H1 (cell line): ENCODE results near the gene KLHL18. TPM values are rescaled to one million over a fixed set of nuclear protein-coding genes. Genes with fewer than 3 reads are reported as not detected.

Source experiments
- CTCF ChIA-PET: fragments of 300-600 bp; sonication (Branson Sonifier 250); formaldehyde crosslinking; loops from one replicate; lab custom pipeline; 2021; ENCODE audit not compliant: partially characterized antibody; lab: Charles Lee
- POLR2A ChIA-PET: fragments of 300-600 bp; sonication (Branson Sonifier 250); formaldehyde crosslinking; loops from one replicate; lab custom pipeline; 2021; ENCODE audit warnings: inconsistent platforms; ENCODE audit not compliant: partially characterized antibody; lab: Charles Lee
- DNase-seq, 2 experiments: peaks; one replicate each; pipeline versions ENCODE4 v3.0.0 to v3.0.0-alpha.2; 2010 to 2022; ENCODE audit warnings: low spot score in 2 of 2, low read depth in 1 of 2, mixed read lengths in 1 of 2
- FAIRE-seq: peaks from 2 replicates; lab custom pipeline; 2011; peaks lifted over from hg19 to GRCh38; lab: Jason Lieb, UNC
- H2AFZ ChIP-seq: 2 replicates; pipeline ENCODE4 v1.8.1; 2012; ENCODE audit warnings: low read length, inconsistent platforms
- H2AK5ac ChIP-seq: 2 replicates; pipeline ENCODE4 v1.6.1; 2013; ENCODE audit warnings: low read depth, low read length
- H2BK120ac ChIP-seq: replicated peaks from 2 replicates; pipeline ENCODE3; 2013; ENCODE audit warnings: low read depth, low read length, inconsistent platforms
- H2BK12ac ChIP-seq: 2 replicates; pipeline ENCODE4 v1.6.1; 2013; ENCODE audit warnings: low read depth, low read length
- H2BK15ac ChIP-seq: 2 replicates; pipeline ENCODE4 v1.6.1; 2013; ENCODE audit warnings: low read length
- H2BK20ac ChIP-seq: 2 replicates; pipeline ENCODE4 v1.6.1; 2013; ENCODE audit warnings: low read length
- H2BK5ac ChIP-seq: 2 replicates; pipeline ENCODE4 v1.6.1; 2013; ENCODE audit warnings: low read depth, low read length
- H3K14ac ChIP-seq: 2 replicates; pipeline ENCODE4 v1.6.1; 2013; ENCODE audit warnings: inconsistent platforms; ENCODE audit not compliant: insufficient read length
- H3K18ac ChIP-seq: 2 replicates; pipeline ENCODE4 v1.6.1; 2013; ENCODE audit warnings: low read length; ENCODE audit errors: extremely low read depth
- H3K23ac ChIP-seq: 2 replicates; pipeline ENCODE4 v1.6.1; 2013; ENCODE audit warnings: inconsistent platforms; ENCODE audit not compliant: insufficient read length
- H3K23me2 ChIP-seq: 2 replicates; pipeline ENCODE4 v1.6.1; 2013; ENCODE audit warnings: low read depth, low read length
- H3K27ac ChIP-seq: 2 replicates; pipeline ENCODE4 v1.6.1; 2011; ENCODE audit warnings: low read depth, low read length, inconsistent platforms
- H3K27me3 ChIP-seq, 4 experiments: replicated peaks in 1 of 4; 1 replicate in 1 of 4; 2 replicates in 3 of 4; pipeline versions ENCODE4 v1.6.1 to v1.8.1; 2011 to 2013; ENCODE audit warnings: low read length in 3 of 4, mild to moderate bottlenecking in 3 of 4, inconsistent platforms in 2 of 4, mixed read lengths in 2 of 4, moderate library complexity in 1 of 4; ENCODE audit not compliant: control insufficient read depth in 3 of 4, insufficient read depth in 3 of 4; ENCODE audit errors: extremely low read depth in 1 of 4
- H3K36me3 ChIP-seq, 4 experiments: 2 replicates each; pipeline versions ENCODE4 v1.6.1 to v1.8.1; 2011 to 2013; ENCODE audit warnings: mild to moderate bottlenecking in 4 of 4, low read length in 3 of 4, moderate library complexity in 2 of 4, control low read depth in 1 of 4, inconsistent platforms in 1 of 4; ENCODE audit not compliant: insufficient read depth in 4 of 4, control insufficient read depth in 2 of 4
- H3K4ac ChIP-seq: replicated peaks from 2 replicates; pipeline ENCODE3; 2013; ENCODE audit warnings: low read length, low read depth, mixed read lengths, inconsistent platforms; ENCODE audit not compliant: insufficient read length
- H3K4me1 ChIP-seq, 4 experiments: replicated peaks in 1 of 4; 1 replicate in 1 of 4; 2 replicates in 3 of 4; pipeline versions ENCODE4 v1.6.1 to v1.8.1; 2011 to 2013; ENCODE audit warnings: low read length in 3 of 4, inconsistent platforms in 2 of 4, mixed read lengths in 1 of 4; ENCODE audit not compliant: insufficient read depth in 4 of 4, control insufficient read depth in 3 of 4
- H3K4me2 ChIP-seq, 2 experiments: 2 replicates each; pipeline versions ENCODE4 v1.6.1 to v1.8.1; 2011 to 2013; ENCODE audit warnings: low read depth in 2 of 2, low read length in 2 of 2, control low read depth in 1 of 2, inconsistent platforms in 1 of 2, mild to moderate bottlenecking in 1 of 2; ENCODE audit not compliant: insufficient read depth in 1 of 2
- H3K4me3 ChIP-seq, 4 experiments: fragments of 200-600, 300-600 bp in 1 of 4; sonication (generic), shearing (Covaris generic), sonication (Bioruptor Twin) in 1 of 4; 2 replicates each; pipeline versions ENCODE4 v1.5.1 to v1.8.1; 2011 to 2016; ENCODE audit warnings: low read length in 4 of 4, low read depth in 3 of 4, control low read depth in 2 of 4, inconsistent platforms in 2 of 4, mild to moderate bottlenecking in 2 of 4, mixed read lengths in 1 of 4, moderate library complexity in 1 of 4; ENCODE audit not compliant: insufficient read depth in 2 of 4; ENCODE audit errors: extremely low read depth in 1 of 4
- H3K56ac ChIP-seq: replicated peaks from 2 replicates; pipeline ENCODE3; 2013; ENCODE audit warnings: low read depth, mild to moderate bottlenecking, mixed read lengths, low read length, inconsistent platforms; ENCODE audit not compliant: insufficient read length
- H3K79me1 ChIP-seq: 2 replicates; pipeline ENCODE4 v1.6.1; 2013; ENCODE audit warnings: low read depth, low read length, control low read depth
- H3K79me2 ChIP-seq, 2 experiments: 2 replicates each; pipeline versions ENCODE4 v1.6.1 to v1.8.1; 2012 to 2013; ENCODE audit warnings: low read length in 2 of 2, mild to moderate bottlenecking in 2 of 2, inconsistent platforms in 1 of 2; ENCODE audit not compliant: insufficient read depth in 2 of 2, control insufficient read depth in 1 of 2
- H3K9ac ChIP-seq, 4 experiments: replicated peaks in 1 of 4; 1 replicate in 1 of 4; 2 replicates in 3 of 4; pipeline versions ENCODE4 v1.6.1 to v1.8.1; 2011 to 2013; ENCODE audit warnings: low read depth in 3 of 4, low read length in 3 of 4, control low read depth in 2 of 4, mild to moderate bottlenecking in 2 of 4, moderate library complexity in 2 of 4, inconsistent platforms in 1 of 4; ENCODE audit errors: extremely low read depth in 1 of 4
- H3K9me3 ChIP-seq, 2 experiments: 2 replicates each; pipeline versions ENCODE4 v1.6.1 to v1.8.1; 2012 to 2013; ENCODE audit warnings: mild to moderate bottlenecking in 2 of 2, moderate library complexity in 2 of 2, control low read depth in 1 of 2, inconsistent platforms in 1 of 2, low read depth in 1 of 2, low read length in 1 of 2, mixed read lengths in 1 of 2; ENCODE audit not compliant: insufficient read depth in 2 of 2
- H4K20me1 ChIP-seq, 2 experiments: replicated peaks in 1 of 2; 2 replicates each; pipeline versions ENCODE3 to v1.8.1; 2011 to 2013; ENCODE audit warnings: inconsistent platforms in 2 of 2, low read length in 2 of 2, mild to moderate bottlenecking in 1 of 2; ENCODE audit not compliant: insufficient read depth in 2 of 2, control insufficient read depth in 1 of 2
- H4K5ac ChIP-seq: 2 replicates; pipeline ENCODE4 v1.6.1; 2013; ENCODE audit warnings: low read length, low read depth, mixed read lengths, inconsistent platforms; ENCODE audit not compliant: insufficient read length
- H4K8ac ChIP-seq: 2 replicates; pipeline ENCODE4 v1.8.0; 2013; ENCODE audit warnings: mild to moderate bottlenecking, moderate library complexity, low read length, inconsistent platforms; ENCODE audit not compliant: insufficient read depth; ENCODE audit errors: extremely low read depth
- H4K91ac ChIP-seq: replicated peaks from 2 replicates; pipeline ENCODE3; 2013; ENCODE audit warnings: low read length, mixed read lengths, inconsistent platforms; ENCODE audit not compliant: insufficient read length
- BACH1 ChIP-seq: IDR thresholded peaks from 2 replicates; pipeline ENCODE4 v1.6.1; 2012; ENCODE audit warnings: low read length, improper control_type of control experiment
- CBX5 ChIP-seq: fragments of 300-800, 300-1000 bp; sonication (generic); IDR thresholded peaks from 2 replicates; pipeline ENCODE4 v1.7.1; 2016; ENCODE audit warnings: antibody characterized with exemption, low read length, low read depth
- CEBPB ChIP-seq: IDR thresholded peaks from 2 replicates; pipeline ENCODE4 v1.6.1; 2012; ENCODE audit warnings: low read depth, low read length
- CHD2 ChIP-seq: IDR thresholded peaks from 2 replicates; pipeline ENCODE4 v1.6.1; 2012; ENCODE audit warnings: low read length, improper control_type of control experiment
- EGR1 ChIP-seq: IDR thresholded peaks from 2 replicates; pipeline ENCODE4 v1.6.1; 2011; ENCODE audit warnings: low read depth, low read length, borderline replicate concordance
- EZH2 ChIP-seq: fragments of 200-600 bp; sonication (generic); IDR thresholded peaks from 2 replicates; pipeline ENCODE4 v1.7.1; 2012; ENCODE audit warnings: low read depth, mild to moderate bottlenecking, moderate library complexity, low read length, inconsistent platforms; ENCODE audit not compliant: severe bottlenecking
- HDAC6 ChIP-seq: IDR thresholded peaks from one replicate; pipeline ENCODE4 v1.7.1; 2012; ENCODE audit warnings: low read depth, mild to moderate bottlenecking, inconsistent platforms, low read length, moderate library complexity
- MAX ChIP-seq: IDR thresholded peaks from 2 replicates; pipeline ENCODE4 v1.6.1; 2012; ENCODE audit warnings: inconsistent platforms
- NRF1 ChIP-seq: IDR thresholded peaks from 2 replicates; pipeline ENCODE4 v1.6.1; 2011; ENCODE audit warnings: mild to moderate bottlenecking, low read depth, low read length, improper control_type of control experiment
- SUZ12 ChIP-seq: fragments of 200-600 bp; sonication (generic); IDR thresholded peaks from 2 replicates; pipeline ENCODE4 v1.6.1; 2012; ENCODE audit warnings: mild to moderate bottlenecking, inconsistent platforms, low read length, moderate library complexity, mixed read lengths
- TBP ChIP-seq: IDR thresholded peaks from 2 replicates; pipeline ENCODE4 v1.6.1; 2011; ENCODE audit warnings: low read depth, low read length, improper control_type of control experiment
- TEAD4 ChIP-seq: IDR thresholded peaks from 2 replicates; pipeline ENCODE4 v1.6.1; 2012; ENCODE audit warnings: low read depth, low read length, inconsistent platforms, mixed read lengths
- WGBS, 2 experiments: shearing (Covaris generic) in 1 of 2; methylation state at CpG; one replicate each; pipeline versions ENCODE4 v1.1.6 to v1.1.7; 2013 to 2015; ENCODE audit warnings: low lambda C conversion rate in 2 of 2, mixed read lengths in 2 of 2, inconsistent platforms in 1 of 2, low coverage in 1 of 2, missing lambda C conversion rate in 1 of 2; ENCODE audit not compliant: insufficient replicate concordance in 2 of 2, insufficient coverage in 1 of 2, insufficient read length in 1 of 2; ENCODE audit errors: extremely low coverage in 1 of 2, missing lambda C conversion rate in 1 of 2; 5-methylcytosine and 5-hydroxymethylcytosine counted together
- polyA plus RNA-seq, 7 experiments: library from polyadenylated mRNA; depleted of rRNA in 3 of 7; stranded (reverse) in 5 of 7; unstranded in 2 of 7; fragments of >200 nt in 5 of 7; fragments of 200-250 nt in 2 of 7; gene quantifications; 1 replicate in 5 of 7; 2 replicates in 1 of 7; 4 replicates in 1 of 7; pipeline versions ENCODE4 v1.2.1 to v1.2.3, GENCODE V29; 2011 to 2013; ENCODE audit warnings: missing spikeins in 2 of 7, mixed read lengths in 2 of 7
- total RNA-seq: library from RNA; stranded (reverse); fragmentation: NEBNext Ultra II Directional; extraction: Animal tissue kit (Norgen Biotek cat#: 25700); gene quantifications from 2 replicates; pipeline ENCODE4 v1.2.1, GENCODE V29; 2021
- TF ChIP-seq, protein P1 (sequence below): IDR thresholded peaks from 2 replicates; pipeline ENCODE4 v1.6.1; 2012; ENCODE audit warnings: inconsistent platforms

The KLHL18 gene
- total and polyA plus RNA-seq, 2 of the 8 experiments (the other 6 are each of a cell fraction or from before 2014, with no cell fraction given) = 19.9 to 31.7 TPM

DNA sequence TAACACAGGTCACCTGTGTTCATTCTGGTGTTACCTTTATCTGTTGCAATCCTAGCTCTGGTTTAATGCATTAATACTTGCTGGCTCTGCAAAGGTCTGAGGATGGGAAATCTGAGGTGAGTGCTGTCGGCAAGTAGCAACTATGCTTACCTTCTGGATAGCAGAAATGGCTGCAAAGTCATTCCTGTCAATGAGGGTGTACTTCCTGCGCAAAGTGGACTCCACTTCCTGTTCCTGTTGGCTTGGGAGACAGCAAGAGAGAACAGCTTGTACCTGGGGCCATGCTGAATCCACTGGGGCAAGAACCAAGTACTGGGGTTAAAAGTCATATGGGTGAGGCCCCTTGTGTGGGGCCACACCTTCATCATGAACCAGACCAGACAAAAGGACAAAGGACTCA lies 37.5 kb upstream of the KLHL18 start:
- CTCF ChIA-PET = interaction anchor here (1.2 to 1.4 kb wide), 2 partner anchors 30 to 79 kb away, joined by 3 to 4 read pairs; no protein-coding TSS in a partner anchor
- Histone ChIP-seq H3K9me3 (no peaks in the 10 kb centered on the region), H3K14ac (no peak overlapping the region), H3K4me2 (no peak overlapping the region), H3K79me2 (no peaks in the 10 kb centered on the region), H3K36me3 (no peaks in the 10 kb centered on the region), H2AK5ac (no peak overlapping the region), H3K56ac (no peak overlapping the region), H4K91ac (no peak overlapping the region), H3K23me2 (no peaks in the 10 kb centered on the region; the same call in 1 of the 2 replicates), H3K79me1 (no peaks in the 10 kb centered on the region), H3K4ac (no peak overlapping the region), H4K8ac (no peak overlapping the region), H2AFZ (no peak overlapping the region), H2BK20ac (no peak overlapping the region), H2BK5ac (no peak overlapping the region), H3K4me1 (no peaks in the 10 kb centered on the region), H3K27me3 (no peaks in the 10 kb centered on the region), H3K4me3 (no peak overlapping the region), H2BK12ac (no peak overlapping the region), H3K18ac (no peak overlapping the region), H4K5ac (no peak overlapping the region), H3K9ac (no peak overlapping the region), H3K27ac (no peak overlapping the region), H3K23ac (no peak overlapping the region), H4K20me1 (no peaks in the 10 kb centered on the region), H2BK15ac (no peak overlapping the region), H2BK120ac (no peak overlapping the region)
- FAIRE-seq (no peak), DNase-seq (no peak)
- POLR2A ChIA-PET = interaction anchor here (1.4 kb wide), 1 partner anchor 52 kb away, joined by 4 read pairs; no protein-coding TSS in a partner anchor
- 96% methylated on average over 2 of the region's 2 CpGs; no CpG with 5 or more reads in 1 of the 2 experiments for WGBS, 2 experiments
- TF ChIP-seq CEBPB (no peak), SUZ12 (no peak), CHD2 (no peak), CBX5 (no peak), EZH2 (no peak), NRF1 (no peak), BACH1 (no peak), TBP (no peak), EGR1 (no peak), MAX (no peak), TEAD4 (no peak), HDAC6 (no peak)
- TF ChIP-seq, protein P1, sequence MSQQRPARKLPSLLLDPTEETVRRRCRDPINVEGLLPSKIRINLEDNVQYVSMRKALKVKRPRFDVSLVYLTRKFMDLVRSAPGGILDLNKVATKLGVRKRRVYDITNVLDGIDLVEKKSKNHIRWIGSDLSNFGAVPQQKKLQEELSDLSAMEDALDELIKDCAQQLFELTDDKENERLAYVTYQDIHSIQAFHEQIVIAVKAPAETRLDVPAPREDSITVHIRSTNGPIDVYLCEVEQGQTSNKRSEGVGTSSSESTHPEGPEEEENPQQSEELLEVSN = no peak
